NCI-H146 treated with DMSO at 0.1 percent for 48 hours (cell line): ENCODE data around the gene LIMS2.

ENCODE experiments used
- DNase-seq: peaks from one replicate; lab custom pipeline; 2025; ENCODE audit not compliant: unreplicated experiment; lab: John Stamatoyannopoulos, UW

The LIMS2 gene

GRCh38 chr2:127608061-127609030 lies 67.0 kb downstream of the LIMS2 start:
- DNase-seq, result no peak

GRCh38 chr2:127607399-127607908 lies 67.9 kb downstream of the LIMS2 start:
- no peak for DNase-seq

GRCh38 chr2:127606625-127607398 lies 68.5 kb downstream of the LIMS2 start:
- no peak for DNase-seq

- DNase-seq, result no peak
These were observed 69.6 kb downstream of the LIMS2 start for GRCh38 chr2:127605691-127606263.

GRCh38 chr2:127604986-127605385 lies 70.3 kb downstream of the LIMS2 start:
- no peak for DNase-seq

- DNase-seq, result no peak
These were observed 76.1 kb downstream of the LIMS2 start for GRCh38 chr2:127599211-127599610.

GRCh38 chr2:127598711-127599110 lies 76.6 kb downstream of the LIMS2 start:
- DNase-seq, result no peak

- DNase-seq, result no peak
These were observed 77.3 kb downstream of the LIMS2 start for GRCh38 chr2:127597984-127598380.

- DNase-seq, result no peak
These were observed 78.0 kb downstream of the LIMS2 start for GRCh38 chr2:127597046-127597983.

GRCh38 chr2:127596311-127597045 lies 78.9 kb downstream of the LIMS2 start:
- DNase-seq, result no peak

GRCh38 chr2:127594116-127594591 lies 81.2 kb downstream of the LIMS2 start:
- no peak for DNase-seq

GRCh38 chr2:127593228-127594115 lies 81.9 kb downstream of the LIMS2 start:
- DNase-seq, result no peak

- DNase-seq, result no peak
These were observed 82.5 kb downstream of the LIMS2 start for GRCh38 chr2:127592761-127593227.

GRCh38 chr2:127591221-127591923 lies 84.0 kb downstream of the LIMS2 start:
- DNase-seq, result peak; percentile 39

- no peak for DNase-seq
These were observed 84.7 kb downstream of the LIMS2 start for GRCh38 chr2:127590386-127591190.

GRCh38 chr2:127589841-127590240 lies 85.5 kb downstream of the LIMS2 start:
- DNase-seq, result no peak

- DNase-seq, result no peak
These were observed 86.0 kb downstream of the LIMS2 start for GRCh38 chr2:127589358-127589757.
